Hematopoietic multipotent progenitor cell treated with erythropoietin and hydrocortisone succinate and interleukin-3 and kit ligand, for 15 days (in vitro differentiated cells): Measurements from ENCODE around the gene CDH13.

Experiments used
- DNase-seq: peaks from one replicate; pipeline ENCODE4 v3.0.0-alpha.2; 2015; ENCODE audit warnings: low spot score

The CDH13 gene

GRCh38 chr16:83768986-83769385 is 1142.2 kb downstream of the CDH13 start:
- DNase-seq, result no peak

- DNase-seq, result no peak
Measured at GRCh38 chr16:83769397-83770008, 1142.7 kb downstream of the CDH13 start.

GRCh38 chr16:83771306-83771942 is 1144.7 kb downstream of the CDH13 start:
- no peak for DNase-seq

DNA sequence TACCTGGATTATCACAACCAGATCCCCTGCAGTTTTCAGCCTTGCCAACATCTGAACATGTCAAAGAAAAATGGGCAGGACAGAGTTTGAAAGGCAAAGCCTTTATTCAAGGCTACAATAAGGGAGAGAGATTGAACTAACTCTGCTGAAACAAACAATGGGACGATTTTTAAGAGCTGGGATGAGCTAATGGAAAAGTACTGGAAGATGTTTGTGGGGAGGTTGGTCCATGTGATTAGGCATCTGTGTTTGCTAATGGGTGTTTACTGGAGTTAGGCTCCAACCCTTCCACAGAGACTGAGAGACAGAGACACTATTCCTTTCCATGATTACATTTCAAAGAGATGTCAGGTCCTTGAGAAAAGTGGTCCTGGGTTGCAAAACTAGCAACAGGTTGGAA is 1146.0 kb downstream of the CDH13 start:
- no peak for DNase-seq

DNA sequence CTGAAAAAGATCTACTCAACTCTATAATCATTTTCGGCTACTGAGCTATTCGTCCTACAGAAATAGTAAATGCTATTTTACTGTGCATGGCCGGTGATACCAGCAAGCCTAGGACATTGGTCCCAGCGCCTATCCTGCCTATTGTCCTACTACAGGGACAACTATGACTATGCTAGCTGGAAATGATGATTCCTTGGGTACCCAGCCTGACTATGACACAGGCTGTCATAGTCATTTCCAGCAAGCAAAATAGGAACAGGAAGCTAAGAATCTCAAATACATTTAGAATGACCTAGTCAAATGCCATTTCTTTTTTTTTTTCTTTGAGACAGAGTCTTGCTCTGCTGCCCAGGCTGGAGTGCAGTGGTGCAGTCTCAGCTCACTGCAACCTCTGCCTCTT is 1147.3 kb downstream of the CDH13 start:
- DNase-seq, result no peak

DNA sequence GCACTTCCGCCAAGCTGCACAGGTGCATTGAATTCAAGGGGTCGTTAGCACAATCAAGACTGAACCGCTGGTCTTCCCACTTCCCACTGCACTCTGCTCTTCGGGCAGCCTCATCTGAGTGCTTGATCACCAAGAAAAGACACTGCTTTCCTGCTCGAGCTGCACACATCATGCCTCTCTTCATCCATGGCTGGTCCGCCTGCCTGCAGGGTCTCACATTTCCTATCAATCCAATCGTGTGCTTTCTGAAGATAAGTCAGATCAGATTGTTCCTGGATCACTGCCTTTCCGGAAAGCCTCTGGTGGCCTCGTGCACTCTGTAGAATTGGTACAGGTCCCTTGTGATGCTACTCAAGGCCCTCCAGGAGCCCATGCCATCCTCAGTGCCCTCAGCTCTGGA is 1150.2 kb downstream of the CDH13 start:
- DNase-seq, result no peak

DNA sequence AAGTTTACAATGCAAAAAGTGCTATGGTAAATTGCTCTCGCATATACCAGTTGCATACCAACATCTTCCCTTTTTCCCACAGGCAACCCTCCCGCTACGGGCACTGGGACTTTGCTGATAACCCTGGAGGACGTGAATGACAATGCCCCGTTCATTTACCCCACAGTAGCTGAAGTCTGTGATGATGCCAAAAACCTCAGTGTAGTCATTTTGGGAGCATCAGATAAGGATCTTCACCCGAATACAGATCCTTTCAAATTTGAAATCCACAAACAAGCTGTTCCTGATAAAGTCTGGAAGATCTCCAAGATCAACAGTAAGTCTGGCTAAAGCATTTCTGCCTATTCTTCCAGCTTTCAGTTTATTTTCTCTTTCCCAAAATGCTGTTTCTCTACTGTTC is 1153.1 kb downstream of the CDH13 start:
- DNase-seq, result no peak

DNA sequence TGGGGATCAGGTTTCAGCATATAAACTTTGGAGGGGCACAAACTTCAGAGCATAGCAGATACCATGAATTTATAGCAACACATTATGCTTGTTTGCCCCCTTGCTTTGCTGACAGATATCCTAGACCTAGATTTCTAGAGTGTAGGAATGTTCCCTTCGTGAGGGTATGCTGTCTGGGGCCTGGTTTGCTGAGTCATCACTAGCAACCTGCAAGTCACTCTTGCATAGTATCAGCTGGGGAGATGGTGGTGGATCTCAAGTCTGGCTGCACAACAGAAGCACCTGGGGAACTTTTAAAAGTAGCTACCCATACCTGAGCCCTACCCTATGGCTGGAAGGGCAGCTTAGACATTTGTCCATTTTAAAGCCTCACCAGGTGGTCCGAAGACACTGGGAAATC is 1158.7 kb downstream of the CDH13 start:
- DNase-seq, result no peak

GRCh38 chr16:83789642-83790401 is 1163.1 kb downstream of the CDH13 start:
- no peak for DNase-seq

DNA sequence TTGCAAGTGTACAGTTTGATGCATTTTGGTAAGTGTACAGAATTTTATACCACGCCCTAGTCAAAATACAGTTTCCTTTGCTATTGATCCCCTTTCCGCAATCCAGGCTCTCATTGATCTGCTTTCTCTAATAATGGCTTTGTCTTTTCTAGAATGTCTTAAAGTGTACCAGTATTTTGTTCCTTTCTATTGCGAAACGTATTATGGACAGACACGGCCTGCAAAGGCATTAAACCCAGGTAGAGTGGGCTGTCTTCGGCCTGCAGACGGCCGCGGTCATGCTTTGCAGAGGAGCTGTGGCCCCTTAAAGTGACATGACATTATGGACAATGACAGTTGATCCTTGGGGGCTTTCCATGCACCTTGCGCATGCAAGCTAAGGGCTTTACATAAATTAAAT is 1165.1 kb downstream of the CDH13 start:
- DNase-seq, result no peak

GRCh38 chr16:83792391-83792790 is 1165.6 kb downstream of the CDH13 start:
- no peak for DNase-seq

- DNase-seq, result no peak
Measured at GRCh38 chr16:83793179-83793578, 1166.4 kb downstream of the CDH13 start.

- no peak for DNase-seq
Measured at GRCh38 chr16:83794860-83795554, 1168.2 kb downstream of the CDH13 start.

- DNase-seq, result no peak
Measured at GRCh38 chr16:83797013-83797412, 1170.2 kb downstream of the CDH13 start.

DNA sequence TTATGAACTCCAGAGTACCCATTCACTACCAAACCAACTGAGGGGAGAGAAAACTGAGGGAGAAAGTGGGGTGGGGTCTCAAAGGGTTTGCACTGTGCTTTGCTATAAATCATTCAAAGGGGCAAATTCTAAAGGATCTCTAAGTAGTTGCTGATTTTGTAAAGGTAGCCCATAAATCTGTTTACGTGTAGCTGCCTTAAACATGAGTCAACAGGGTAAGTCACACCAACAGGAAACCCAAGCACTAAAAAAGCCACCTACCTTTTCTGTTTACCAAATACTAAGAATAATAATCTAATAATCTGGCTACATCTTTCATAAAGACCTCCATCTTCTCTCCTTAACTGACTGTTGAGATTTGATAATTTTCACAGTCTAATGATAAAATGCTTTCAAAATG is 1172.6 kb downstream of the CDH13 start:
- no peak for DNase-seq

DNA sequence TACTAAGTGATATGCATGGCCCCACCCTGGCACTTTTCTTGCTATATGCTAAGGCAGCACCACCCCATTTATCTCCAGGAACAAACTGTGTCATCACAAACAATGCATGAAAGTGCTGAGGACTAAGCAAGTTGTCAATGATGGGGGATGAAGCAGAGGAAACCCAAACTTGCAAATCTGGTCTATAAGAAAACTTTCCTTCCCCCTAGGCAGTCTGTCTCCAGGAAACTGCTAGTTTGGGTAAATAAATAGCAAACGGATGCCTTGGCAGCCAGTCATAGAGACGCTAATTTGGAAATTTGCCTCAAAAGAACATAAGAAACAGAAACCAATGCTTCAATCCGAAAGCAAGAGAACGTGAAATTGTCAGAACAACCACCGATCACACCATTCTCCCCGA is 1175.4 kb downstream of the CDH13 start:
- no peak for DNase-seq

DNA sequence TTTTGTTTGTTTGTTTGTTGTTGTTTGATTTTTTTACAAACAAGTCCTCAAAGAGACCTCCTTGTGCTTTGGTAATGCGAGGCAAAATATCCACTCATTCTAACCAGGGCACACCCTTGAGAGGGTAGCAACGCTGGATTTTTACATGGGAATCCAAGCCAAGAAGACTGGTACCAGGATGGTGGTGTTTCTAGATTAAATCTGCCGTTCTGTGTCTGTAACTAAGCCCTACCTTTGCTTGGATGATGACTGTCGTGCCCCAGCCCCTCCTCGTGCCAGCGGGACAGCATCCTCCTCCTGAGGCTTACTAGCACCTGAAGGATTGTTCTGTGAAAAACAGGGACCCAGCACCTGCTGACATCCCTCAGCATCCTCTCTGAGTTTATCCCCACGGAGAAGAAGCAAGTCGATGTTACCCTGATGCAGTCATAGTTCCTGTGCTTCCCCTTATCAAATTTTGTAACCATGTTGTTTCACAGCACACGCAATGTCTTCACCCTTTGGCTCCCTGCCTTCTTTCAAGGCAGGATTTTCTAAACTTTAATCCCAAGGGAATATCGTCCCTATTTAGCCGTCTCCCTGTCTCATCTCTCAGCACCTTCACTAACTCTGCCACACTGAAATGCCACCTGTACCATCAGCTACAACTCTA is 1175.9 kb downstream of the CDH13 start:
- DNase-seq, result no peak

DNA sequence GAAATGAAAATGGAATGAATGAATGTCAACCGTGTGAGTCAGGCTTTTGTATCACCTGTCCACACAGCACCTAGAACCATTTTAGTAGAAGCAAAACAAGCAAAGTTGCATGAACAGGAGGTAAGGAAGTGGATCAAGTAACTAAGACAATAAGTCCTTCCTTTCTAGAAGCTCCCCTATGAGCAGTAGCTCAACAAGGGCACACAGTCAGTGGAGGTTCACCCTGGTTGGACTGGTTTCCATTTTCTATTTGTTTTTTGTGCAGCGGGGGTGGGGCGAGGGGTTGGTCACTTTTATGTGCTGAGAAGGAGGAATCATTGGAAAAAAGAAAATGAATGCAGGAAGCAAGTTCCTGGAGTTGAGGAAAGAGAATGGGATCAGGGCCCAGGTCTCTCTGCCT is 1177.0 kb downstream of the CDH13 start:
- DNase-seq, result no peak

GRCh38 chr16:83804366-83804765 is 1177.6 kb downstream of the CDH13 start:
- DNase-seq, result no peak

DNA sequence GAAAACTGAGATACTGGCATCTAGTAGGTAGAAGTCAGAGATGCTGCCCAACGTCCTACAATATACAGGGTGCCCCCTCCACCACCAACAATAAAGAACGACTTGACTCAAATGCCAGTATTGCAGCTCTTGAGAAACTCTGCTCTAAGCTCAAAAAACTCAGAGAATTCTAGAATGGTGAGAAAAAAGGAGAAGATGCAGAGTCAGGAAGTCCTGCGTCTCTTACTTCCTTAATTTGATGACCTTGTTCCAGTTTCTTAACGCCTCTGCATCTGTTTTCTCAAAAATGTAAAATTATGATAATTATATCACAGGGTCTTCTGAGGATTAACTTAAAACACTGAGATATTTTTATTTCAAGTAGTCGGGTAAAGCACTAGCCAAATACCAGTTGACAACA is 1179.3 kb downstream of the CDH13 start:
- no peak for DNase-seq

GRCh38 chr16:83806731-83807130 is 1180.0 kb downstream of the CDH13 start:
- DNase-seq, result no peak

DNA sequence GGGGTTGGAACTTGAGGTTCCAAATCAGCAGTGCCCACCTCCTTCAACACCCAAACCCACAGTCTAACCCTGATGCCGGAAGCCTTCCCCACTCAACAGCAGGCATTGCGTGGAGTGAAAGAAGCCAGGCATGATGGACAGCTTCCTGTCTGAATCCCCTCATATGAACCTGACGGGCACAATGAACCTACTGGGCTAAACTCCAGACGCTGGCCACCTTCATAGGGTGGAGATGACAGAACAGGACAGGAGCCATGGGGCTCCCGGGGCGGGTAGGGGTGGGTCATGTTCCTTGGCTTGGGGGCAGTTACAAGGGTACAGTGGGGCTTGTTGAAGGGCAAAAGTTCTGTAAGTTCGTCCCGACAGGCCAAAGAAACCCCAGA is 1180.5 kb downstream of the CDH13 start:
- no peak for DNase-seq
